Measurements from ENCODE around the gene NUDT15.
"Not testable (repeated sequence)": the region's sequence is repeated elsewhere in the genome, so short reads cannot be mapped to it uniquely, and the experiment has no call there.

The NUDT15 gene

DNA sequence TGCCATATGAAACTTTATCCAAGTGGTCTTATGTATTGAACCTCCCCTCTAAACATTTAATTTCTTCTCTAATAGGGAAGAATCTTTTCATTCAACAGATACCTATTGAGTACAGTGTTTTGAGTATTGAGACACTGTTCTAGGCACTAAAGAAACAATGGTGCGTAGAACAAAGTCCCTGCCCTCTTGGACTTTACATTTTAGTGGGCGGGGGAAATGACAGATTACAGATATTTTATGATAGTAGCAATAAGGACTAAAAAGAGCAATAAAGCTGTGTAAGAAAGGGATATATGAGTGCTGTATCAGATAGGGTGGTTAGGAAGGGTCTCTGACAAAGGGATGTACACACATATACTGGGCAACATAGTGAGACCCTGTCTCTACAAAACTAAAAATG lies 5.4 kb downstream of the NUDT15 start:
- no peak for DNase-seq (ENCODE audit: low read depth, low spot score)

DNA sequence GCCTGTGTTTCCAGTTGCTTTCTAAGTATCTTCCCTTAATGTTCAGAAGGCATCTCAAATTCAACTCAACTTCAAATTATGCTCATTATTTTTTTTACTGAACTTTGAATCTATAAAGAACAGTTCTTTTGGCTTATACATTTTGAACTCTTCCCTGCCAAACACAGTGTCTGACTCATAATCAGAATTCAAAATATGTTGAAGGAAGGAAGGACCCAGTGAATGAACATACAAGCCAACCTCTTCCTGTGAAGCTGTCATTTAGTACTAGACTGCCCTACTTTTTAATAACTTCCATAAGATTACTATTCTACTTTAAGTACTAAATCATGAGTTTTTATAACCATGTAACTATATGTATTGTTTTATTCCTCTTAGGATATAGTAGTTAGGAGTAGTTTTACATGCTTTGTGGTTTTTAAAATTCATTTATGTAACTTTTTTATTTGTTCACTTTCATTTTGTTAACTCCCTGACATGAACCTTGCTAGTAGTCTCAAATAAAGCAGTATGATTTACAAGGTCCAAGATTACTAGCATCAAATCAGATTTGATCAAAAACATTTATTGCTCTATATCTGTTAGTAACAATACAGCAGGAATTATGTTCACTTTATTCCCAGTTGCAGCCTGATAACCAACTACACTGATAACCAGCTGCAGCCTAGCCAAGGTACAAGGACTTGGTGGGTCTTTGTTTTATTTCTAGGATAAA lies 6.4 kb downstream of the NUDT15 start:
- DNase-seq (ENCODE audit: low read depth, low spot score) = no peak

DNA sequence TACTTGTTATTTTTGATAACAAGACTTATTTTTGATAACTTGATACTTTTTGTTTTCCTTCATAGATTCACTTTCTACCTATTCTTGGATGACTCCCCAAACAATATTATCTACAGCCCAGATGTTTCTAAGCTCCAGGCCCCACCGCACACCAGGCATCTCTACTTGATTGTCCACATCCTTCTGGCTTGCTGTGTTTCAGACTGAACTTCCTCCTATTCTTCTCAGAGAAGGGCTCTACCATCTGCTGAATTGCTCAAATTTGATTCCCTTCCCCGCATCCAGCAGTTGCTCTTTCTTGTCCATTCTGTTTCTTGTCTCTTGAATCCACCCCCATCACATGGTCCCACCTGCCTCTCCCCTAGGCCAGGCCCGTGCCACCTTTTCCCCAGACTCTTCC lies 13.0 kb downstream of the NUDT15 start:
- DNase-seq (ENCODE audit: low read depth, low spot score) = no peak

DNA sequence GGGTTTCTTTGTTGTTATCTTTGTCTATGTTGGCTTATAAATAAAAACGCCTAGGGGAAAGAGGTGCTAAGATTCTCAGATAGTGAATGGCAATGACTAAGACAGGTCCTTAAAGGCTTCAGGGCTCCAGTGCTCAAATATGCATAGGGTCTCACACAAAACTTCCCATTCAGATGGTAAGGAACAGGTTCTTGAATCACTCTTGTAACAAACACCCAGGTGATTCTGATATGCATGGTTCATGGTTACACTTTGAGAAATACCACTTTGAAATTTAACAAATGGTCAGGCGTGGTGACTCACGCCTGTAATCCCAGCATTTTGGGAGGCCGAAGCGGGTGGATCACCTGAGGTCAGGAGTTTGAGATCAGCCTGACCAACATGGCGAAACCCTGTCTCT lies 17.1 kb downstream of the NUDT15 start:
- DNase-seq (ENCODE audit: low read depth, low spot score) = no peak

- no peak for DNase-seq (ENCODE audit: low read depth, low spot score)
Observed at GRCh38 chr13:48055712-48056111, 18.2 kb downstream of the NUDT15 start.

DNA sequence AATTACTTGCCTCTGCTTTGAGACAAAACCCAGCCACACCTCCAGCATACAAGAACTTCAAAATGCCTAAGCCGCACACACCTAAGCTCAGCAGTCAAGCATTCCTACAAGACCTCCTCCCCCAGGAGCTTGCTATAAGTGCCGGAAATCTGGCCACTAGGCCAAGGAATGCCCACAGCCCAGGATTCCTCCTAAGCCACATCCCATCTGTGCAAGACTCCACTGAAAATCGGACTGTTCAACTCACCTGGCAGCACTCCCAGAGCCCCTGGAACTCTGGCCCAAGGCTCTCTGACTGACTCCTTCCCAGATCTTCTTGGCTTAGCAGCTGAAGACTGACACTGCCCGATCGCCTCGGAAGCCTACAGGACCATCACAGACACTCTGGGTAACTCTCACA lies 21.0 kb downstream of the NUDT15 start:
- DNase-seq (ENCODE audit: low read depth, low spot score) = not testable (repeated sequence)

DNA sequence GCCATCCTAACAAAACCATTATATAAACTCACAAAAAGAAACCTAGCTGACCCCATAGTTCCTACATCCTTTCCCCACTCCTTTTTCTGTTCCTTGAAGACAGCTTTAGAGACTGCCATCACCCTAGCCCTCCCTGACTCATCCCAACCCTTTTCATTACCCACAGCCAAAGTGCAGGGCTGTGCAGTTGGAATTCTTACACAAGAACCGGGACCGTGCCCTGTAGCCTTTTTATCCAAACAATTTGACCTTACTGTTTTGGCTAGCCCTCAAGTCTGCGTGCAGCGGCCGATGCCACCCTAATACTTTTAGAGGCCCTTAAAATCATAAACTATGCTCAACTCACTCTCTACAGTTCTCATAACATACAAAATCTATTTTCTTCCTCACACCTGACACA lies 22.4 kb downstream of the NUDT15 start:
- not testable (repeated sequence) for DNase-seq (ENCODE audit: low read depth, low spot score)

- DNase-seq (ENCODE audit: low read depth, low spot score) = no peak
Observed at GRCh38 chr13:48066310-48066989, 28.9 kb downstream of the NUDT15 start.

DNA sequence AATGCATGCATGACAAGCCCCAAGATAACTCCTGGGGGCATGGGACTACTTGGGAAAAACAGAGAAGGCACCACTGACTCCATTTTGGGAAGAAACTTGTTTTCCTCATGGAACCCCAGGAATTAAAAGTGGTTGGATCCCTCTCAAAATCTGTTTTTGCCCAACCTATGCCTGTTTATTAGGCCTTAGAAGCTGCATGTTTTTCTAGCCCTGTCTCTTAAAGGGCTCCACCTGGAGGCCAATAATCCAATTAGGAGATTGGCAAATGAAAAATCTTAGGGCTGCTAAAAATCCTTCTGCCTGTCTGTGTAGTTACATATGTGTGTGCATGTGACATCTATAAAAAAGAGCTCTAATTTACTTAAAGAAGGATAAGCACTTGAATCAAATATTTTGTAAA lies 30.5 kb downstream of the NUDT15 start:
- no peak for DNase-seq (ENCODE audit: low read depth, low spot score)

- DNase-seq (ENCODE audit: low read depth, low spot score) = no peak
Observed at GRCh38 chr13:48068952-48069351, 31.4 kb downstream of the NUDT15 start.

- DNase-seq (ENCODE audit: low read depth, low spot score) = no peak
Observed at GRCh38 chr13:48069573-48069972, 32.0 kb downstream of the NUDT15 start.

- DNase-seq (ENCODE audit: low read depth, low spot score) = no peak
Observed at GRCh38 chr13:48070942-48071341, 33.4 kb downstream of the NUDT15 start.

- DNase-seq (ENCODE audit: low read depth, low spot score) = no peak
Observed at GRCh38 chr13:48072304-48072703, 34.8 kb downstream of the NUDT15 start.

DNA sequence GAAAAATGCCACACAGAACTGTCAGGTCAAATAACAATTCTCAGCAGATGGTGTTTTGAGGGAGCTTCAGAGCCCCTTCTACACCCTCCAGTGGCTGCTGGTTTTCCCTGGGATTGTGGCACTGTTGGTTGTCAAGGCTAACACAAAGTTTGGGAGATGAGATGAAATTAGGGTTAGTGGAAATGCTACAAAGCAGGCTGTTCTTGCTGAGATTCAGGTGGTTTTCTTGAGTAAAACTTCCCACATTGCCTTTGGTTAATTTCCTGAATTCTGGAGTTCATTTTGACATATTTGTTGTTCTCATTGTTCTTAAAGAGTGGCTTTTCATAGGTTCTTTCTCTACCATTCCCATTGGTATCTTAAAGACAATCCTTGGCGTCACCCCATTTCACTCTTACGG lies 35.3 kb downstream of the NUDT15 start:
- no peak for DNase-seq (ENCODE audit: low read depth, low spot score)

GRCh38 chr13:48074006-48074405 lies 36.5 kb downstream of the NUDT15 start:
- DNase-seq (ENCODE audit: low read depth, low spot score) = no peak

GRCh38 chr13:48078251-48078656 lies 40.7 kb downstream of the NUDT15 start:
- no peak for DNase-seq (ENCODE audit: low read depth, low spot score)

DNA sequence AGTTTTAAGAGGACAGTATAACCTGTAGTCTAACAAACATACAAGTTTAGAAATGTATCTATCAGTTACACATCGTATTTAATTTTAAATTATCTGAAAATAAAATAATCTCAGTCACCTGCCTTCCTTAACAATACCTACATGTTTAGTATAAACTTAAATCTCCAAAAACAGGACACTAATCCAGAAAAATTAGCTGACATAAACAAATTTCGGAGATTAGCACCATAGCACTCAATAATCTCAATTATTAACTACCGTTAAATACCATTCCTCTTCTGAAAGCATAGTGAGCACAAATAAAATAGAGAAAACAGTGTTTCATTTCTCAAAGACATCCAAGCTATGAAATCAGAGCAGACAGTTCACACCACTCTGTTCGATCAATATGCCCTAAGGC lies 44.2 kb downstream of the NUDT15 start:
- no peak for DNase-seq (ENCODE audit: low read depth, low spot score)

- DNase-seq (ENCODE audit: low read depth, low spot score) = no peak
Observed at GRCh38 chr13:48086272-48086671, 48.7 kb downstream of the NUDT15 start.

- DNase-seq (ENCODE audit: low read depth, low spot score) = no peak
Observed at GRCh38 chr13:48093588-48093987, 56.1 kb downstream of the NUDT15 start.

DNA sequence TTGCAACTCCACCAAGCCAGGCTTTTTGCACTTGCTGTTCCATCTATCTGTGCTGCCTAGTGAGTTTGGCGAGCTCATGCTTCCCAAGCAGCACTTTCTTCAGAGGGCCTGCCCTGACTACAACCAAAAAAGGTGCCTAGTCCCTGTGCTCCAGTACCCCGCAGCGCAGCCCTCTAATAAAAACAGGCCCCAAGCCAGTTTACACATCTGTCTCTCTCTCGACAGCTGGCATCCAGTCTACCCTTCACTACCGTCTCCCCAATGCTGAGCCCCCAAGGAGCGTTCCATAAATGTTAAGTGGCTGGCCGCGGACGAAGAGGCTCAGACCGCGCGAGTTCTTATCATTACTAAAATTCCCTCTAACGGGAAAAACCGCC lies 56.9 kb downstream of the NUDT15 start:
- DNase-seq (ENCODE audit: low read depth, low spot score) = no peak

DNA sequence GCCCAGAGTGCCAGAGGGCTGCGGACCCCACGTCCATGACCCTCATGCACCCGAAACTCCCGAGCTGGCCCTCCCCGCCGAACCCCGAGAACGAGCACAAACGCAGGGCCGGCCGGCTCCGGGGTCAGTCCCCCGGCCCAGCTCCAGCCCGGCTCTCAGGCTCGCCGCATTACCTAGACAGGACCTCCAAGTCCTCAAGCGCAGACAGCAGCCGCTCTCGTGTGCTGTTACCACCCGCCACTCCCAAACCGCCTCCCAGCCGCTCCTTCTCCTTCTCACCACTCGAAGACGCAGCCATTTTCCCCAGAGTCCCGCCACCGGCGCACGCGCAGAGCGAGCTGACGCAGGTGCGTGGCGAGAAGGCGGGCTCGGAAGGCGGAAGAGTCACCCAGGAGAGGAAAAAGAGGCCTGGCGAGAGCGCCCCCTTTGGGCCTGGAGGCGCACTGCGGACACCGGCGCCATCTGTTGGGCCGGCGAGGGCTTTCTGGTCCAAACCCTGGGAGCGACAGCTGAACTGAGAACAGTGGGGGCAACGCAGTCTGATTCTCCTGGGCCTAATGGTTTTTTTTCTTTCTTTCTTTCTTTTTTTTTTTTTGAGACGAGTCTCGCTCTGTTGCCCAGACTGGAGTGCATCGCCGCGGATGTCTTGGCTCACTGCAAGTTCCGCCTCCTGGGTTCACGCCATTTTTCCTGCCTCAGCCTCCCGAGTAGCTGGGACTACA lies 57.4 kb downstream of the NUDT15 start, which contains the start of gene MED4:
TSS of gene MED4 (minus strand) at position 324 of the 722 bp plus-strand sequence. CDS start at position 298, 26 bp downstream.
- DNase-seq (ENCODE audit: low read depth, low spot score) = peak; percentile 88

DNA sequence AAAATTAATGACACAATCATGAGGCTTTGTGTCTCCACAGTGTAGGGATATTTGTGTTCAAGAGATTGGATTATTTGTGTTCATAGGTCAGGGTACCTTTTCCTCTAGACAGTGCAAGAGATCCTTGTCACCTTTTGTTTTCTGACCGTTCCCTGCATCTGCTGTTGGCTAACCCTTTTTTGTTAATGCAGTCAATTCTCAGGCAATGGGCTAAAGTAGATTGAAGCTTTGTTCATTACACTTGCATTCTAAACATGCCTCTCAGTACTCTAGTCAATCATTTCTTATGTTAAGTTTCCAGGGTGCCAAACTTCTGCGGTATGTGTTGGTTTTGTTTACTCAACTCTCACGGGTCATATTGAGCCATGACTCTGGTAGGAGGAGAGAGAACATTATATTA lies 59.1 kb downstream of the NUDT15 start:
- no peak for DNase-seq (ENCODE audit: low read depth, low spot score)

All from brain pericyte (primary cell).